A549 treated with AZD2906 at 1 μM for 4 hours (cell line): ENCODE measurements around the gene CNGB1. TPM values are rescaled to one million over a fixed set of nuclear protein-coding genes. Genes with fewer than 3 reads are reported as not detected.

ENCODE experiments used
- total RNA-seq: library from RNA; stranded (reverse); fragments of 200-300 nt; extraction: Qiagen RNA extraction; gene quantifications from 5 replicates; pipeline ENCODE4 v1.2.3, GENCODE V29; 2022

The CNGB1 gene
- 0.06 to 0.20 TPM (median 0.10 TPM) in 5 replicates for total RNA-seq

GRCh38 chr16:57970970-57971369, at the start of gene CNGB1:
CNGB1 (minus strand) TSS chr16:57971128; CDS start chr16:57967286, 3,842 bp downstream.

DNA sequence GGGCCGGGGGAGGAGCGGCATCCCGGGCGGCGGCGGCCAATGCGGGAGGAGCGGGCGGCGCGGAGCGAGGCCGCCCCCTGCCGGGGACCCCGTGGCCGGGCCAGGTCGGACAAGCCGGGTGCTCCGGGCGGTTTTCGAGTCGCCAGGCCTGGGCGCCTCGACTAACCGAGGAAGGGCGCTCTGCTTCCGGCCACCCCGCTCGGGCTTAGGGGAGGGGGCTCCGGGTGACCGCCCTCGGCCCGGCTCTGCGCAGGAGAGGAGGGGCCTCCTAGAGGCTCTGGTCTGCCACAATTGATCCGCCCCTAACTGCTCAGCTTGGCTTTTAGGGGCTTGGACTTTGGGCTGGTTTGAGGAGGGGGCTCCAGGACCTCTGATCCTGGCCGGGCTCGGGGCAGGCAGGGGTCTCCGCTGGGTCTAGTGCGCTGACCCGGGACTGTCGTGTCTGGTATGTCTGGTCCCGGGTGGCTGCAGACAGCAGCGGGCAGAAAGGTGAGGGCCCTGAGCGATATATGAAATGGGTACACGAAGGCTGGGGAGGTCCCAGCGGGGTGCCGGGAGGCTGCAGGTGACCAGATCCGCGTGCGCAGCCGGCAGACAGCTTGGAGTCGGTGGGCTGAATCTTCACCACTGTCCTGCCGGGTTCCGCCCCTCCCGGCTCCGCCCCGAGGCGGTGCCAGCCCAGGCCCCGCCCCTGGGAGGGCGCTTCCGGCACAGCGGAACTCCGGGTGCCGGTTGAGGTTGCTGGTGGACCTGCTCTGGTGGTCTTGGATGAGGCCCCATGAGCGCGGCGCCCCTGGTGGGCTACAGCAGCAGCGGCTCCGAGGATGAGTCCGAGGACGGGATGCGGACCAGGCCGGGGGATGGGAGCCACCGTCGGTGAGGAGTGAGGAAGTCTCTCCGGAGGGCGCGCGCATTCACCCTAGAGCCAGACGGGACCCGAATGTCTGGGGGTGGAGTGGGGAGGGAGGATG, 30.1 kb upstream of the CNGB1 start, which contains the start of gene USB1:
Gene USB1 (plus strand): TSS at position 702 of the 971 bp plus-strand sequence. CDS start 77 bp downstream, at position 779.

GRCh38 chr16:57999971-58000705, 29.2 kb upstream of the CNGB1 start, which contains the start of gene ZNF319:
ZNF319 (minus strand) TSS chr16:58000672; CDS start chr16:57998265, 2,407 bp downstream.

Other genes starting within 250 kb of the CNGB1 start
- gene KATNB1, start 235.4 kb downstream of the CNGB1 start, total RNA-seq = 15.1 to 20.1 TPM (median 17.3 TPM) in 5 replicates
- 111 to 139 TPM (median 132 TPM) in 5 replicates for gene KIFC3, start 168.6 kb downstream of the CNGB1 start, total RNA-seq
- 10.6 to 14.6 TPM (median 13.7 TPM) in 5 replicates for gene ZNF319, start 29.5 kb upstream of the CNGB1 start, total RNA-seq
- gene USB1, start 30.3 kb upstream of the CNGB1 start, total RNA-seq = 71.4 to 86.5 TPM (median 77.8 TPM) in 5 replicates
- 45.8 to 63.1 TPM (median 61.8 TPM) in 5 replicates for gene MMP15, start 54.6 kb upstream of the CNGB1 start, total RNA-seq
- 49.5 to 56.7 TPM (median 52.4 TPM) in 5 replicates for gene CFAP20, start 158.3 kb upstream of the CNGB1 start, total RNA-seq
- gene CSNK2A2, start 227.0 kb upstream of the CNGB1 start, total RNA-seq = 49.2 to 65.9 TPM (median 51.6 TPM) in 5 replicates